ENCODE measurements around the gene ZGPAT. TPM values are rescaled to one million over a fixed set of nuclear protein-coding genes. Genes with fewer than 3 reads are reported as not detected.

Gene ZGPAT
- total RNA-seq, 1 donor from 2014 or later = 11.1 TPM

Other genes with a start within 250 kb of the ZGPAT start
- not detected for gene KCNQ2, start 235.4 kb upstream of the ZGPAT start, total RNA-seq
- gene EEF1A2, start 209.0 kb upstream of the ZGPAT start, total RNA-seq = 0.76 TPM
- 459 TPM for gene PPDPF, start 187.3 kb upstream of the ZGPAT start, total RNA-seq
- 92.7 TPM for gene PTK6, start 170.7 kb upstream of the ZGPAT start, total RNA-seq
- 0.44 TPM for gene SRMS, start 160.3 kb upstream of the ZGPAT start, total RNA-seq
- gene FNDC11, start 153.9 kb upstream of the ZGPAT start, total RNA-seq = 0.28 TPM
- gene HELZ2, start 133.8 kb upstream of the ZGPAT start, total RNA-seq = 32.0 TPM
- gene GMEB2, start 80.9 kb upstream of the ZGPAT start, total RNA-seq = 6.9 TPM
- 4.6 TPM for gene STMN3, start 54.6 kb upstream of the ZGPAT start, total RNA-seq
- gene RTEL1, start 49.7 kb upstream of the ZGPAT start, total RNA-seq = 12.2 TPM
- 4.5 TPM for gene TNFRSF6B, start 11.4 kb upstream of the ZGPAT start, total RNA-seq
- 31.1 TPM for gene ARFRP1, start 63 bp upstream of the ZGPAT start, total RNA-seq
- 5.1 TPM for gene LIME1, start 28.6 kb downstream of the ZGPAT start, total RNA-seq
- 60.9 TPM for gene SLC2A4RG, start 31.7 kb downstream of the ZGPAT start, total RNA-seq
- 1.7 TPM for gene ZBTB46, start 123.2 kb downstream of the ZGPAT start, total RNA-seq
- not detected for gene ABHD16B, start 153.5 kb downstream of the ZGPAT start, total RNA-seq
- 90.6 TPM for gene TPD52L2, start 157.2 kb downstream of the ZGPAT start, total RNA-seq
- gene DNAJC5, start 187.1 kb downstream of the ZGPAT start, total RNA-seq = 64.8 TPM
- gene UCKL1, start 248.4 kb downstream of the ZGPAT start, total RNA-seq = 25.1 TPM